GM21381 (cell line): Measurements from ENCODE around the gene FOXL3.
"Not testable (repeated sequence)": the region's sequence is repeated elsewhere in the genome, so short reads cannot be mapped to it uniquely, and the experiment has no call there.

Experiments
- ATAC-seq: cut with Tn5 transposase; IDR thresholded peaks from one replicate; pipeline ENCODE4 v1.9.1; 2021; ENCODE audit warnings: mild to moderate bottlenecking, moderate library complexity; ENCODE audit not compliant: unreplicated experiment

The FOXL3 gene

DNA sequence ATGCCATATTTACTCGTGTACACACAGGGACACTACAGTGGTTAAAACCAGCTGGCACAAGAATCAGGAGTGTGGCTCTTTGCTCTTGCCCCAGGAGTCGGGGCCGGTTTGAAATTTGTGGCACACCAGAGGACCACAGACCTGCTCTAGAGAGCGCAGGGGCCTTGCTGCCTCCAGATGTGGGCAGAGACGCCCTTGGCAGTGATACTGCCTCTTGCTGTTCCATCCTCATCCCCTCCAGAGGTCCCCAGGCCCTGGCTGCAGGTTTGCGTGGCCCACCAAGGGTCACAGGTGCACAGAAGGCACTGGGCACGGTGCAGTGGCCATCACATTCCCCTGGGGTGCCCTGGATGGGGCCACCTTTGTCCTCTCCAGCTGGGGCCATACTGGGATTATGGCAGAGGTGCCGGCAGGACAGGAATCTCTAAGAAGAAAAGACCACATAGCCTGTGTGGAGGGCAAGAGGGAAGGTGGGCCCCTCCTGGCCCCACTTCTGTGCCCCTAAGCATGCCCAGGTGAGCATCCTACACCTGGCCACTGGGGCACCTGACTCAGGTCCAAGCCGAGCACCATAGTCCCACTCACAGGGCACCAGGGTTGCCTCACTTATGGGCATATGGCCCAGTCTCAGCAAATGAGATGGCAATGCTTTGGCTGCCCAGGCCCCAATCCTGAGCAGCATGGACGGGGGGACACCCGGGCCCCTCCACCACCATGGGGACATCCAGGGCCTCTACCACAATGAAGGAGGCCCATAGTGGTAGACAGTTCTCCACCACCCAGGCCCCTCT lies 45.6 kb downstream of the FOXL3 start:
- ATAC-seq = no peak

DNA sequence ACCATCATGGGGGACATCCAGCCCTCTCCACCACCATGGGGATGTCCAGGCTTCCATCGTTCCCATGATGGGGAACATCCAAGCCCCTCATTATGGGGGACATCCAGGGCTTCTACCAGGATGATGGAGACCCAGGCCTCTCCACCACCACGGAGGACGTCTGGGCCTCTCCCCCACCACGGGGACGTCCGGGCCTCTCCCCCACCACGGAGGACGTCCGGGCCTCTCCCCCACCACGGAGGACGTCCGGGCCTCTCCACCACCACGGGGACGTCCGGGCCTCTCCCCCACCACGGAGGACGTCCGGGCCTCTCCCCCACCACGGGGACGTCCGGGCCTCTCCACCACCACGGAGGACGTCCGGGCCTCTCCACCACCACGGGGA lies 46.2 kb downstream of the FOXL3 start:
- not testable (repeated sequence) for ATAC-seq

DNA sequence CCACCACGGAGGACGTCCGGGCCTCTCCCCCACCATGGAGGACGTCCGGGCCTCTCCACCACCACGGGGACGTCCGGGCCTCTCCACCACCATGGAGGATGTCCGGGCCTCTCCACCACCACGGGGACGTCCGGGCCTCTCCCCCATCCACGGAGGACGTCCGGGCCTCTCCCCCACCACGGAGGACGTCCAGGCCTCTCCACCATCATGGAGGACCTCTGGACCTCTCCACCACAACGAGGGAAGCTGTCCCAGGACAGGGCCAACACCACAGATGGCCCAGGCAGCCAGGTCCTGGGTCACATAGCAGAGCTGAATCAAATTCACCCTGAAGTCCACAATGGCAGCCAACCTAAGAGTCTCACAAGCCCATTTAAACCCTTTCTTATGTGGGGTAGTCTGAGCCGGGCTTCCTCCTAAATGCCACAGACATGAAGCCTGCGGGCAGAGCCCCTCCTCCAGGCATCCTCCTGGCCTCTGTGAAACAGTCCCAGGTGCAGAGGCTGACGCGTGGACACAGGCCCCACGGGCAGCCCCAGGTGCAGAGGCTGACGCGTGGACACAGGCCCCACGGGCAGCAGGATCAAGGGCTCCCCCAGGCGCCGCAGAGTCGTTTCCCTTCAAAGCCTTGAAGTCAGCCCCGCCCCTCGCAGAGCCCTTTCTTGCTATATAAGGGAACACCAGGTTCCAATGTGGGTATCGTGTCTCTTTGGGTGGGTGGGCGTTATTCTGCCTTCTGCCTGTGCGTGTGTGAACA lies 47.0 kb downstream of the FOXL3 start:
- no peak for ATAC-seq

DNA sequence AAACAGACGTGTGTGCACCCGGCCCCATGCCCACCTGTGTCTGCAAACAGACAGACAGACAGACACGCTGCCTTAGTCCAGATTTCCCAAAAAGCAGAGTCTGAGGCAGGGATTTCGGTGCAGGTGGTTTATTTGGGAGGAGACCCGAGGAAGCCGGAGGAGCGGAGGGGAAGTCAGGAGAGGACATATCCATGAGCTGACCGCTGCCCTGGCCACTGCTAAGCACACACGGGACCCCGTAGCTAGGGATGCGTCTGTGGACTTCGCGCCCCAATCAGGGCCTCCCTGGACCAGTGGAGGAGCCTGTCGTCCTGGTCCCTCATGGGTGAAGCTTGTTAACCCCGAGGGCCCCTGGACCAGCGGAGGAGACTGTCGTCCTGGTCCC lies 47.6 kb downstream of the FOXL3 start:
- no peak for ATAC-seq

DNA sequence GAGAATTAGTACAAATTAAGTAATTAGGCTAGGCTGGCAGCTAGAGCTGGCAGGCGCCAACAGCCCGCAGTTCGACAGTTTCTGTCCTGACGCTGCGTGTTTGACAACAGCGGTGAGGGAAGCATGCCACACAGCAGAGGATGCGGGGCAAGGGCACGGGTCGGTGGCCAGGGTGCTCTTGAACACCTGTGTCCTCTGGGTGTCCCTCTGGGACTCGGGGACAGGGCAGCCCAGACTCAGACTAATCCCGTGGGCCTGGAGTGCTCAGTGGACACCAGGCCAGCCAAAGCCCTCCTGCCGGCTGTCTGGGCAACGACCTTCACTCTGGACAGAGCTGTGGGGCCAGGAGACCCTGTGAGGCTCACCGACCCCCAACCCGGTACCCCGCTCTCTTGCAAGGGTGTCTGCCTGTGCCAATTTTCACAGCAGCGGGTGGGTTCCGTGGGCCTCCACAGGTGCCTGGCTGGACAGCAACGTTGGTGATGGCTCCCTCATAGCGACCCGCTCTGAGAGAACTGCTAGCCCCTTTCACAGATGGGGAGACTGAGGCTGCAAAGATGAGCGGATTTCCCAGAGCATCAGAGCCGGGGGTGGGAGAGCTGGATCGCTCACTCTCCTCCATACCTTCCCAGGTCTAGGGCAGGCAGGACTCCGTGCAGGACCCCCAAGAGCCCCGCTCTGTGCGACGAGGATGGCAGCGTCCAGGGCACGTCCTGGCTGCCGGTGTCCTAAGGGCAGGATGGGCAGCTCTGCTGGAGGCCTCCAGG lies 48.5 kb downstream of the FOXL3 start:
- no peak for ATAC-seq

DNA sequence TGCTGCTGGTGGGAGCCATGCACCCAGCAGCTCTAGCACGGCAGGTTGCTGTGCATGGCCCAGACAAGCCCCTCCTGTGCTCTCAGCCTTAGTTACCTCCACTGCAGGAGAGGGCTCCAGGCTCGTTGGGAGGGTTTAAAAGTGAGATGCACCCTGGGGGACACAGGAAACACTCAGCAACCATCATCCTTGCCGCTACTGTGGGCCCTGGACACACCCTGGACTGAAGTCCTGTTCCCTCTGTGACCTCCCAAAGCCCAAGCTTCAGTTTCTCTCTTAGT lies 49.0 kb downstream of the FOXL3 start:
- ATAC-seq = no peak

DNA sequence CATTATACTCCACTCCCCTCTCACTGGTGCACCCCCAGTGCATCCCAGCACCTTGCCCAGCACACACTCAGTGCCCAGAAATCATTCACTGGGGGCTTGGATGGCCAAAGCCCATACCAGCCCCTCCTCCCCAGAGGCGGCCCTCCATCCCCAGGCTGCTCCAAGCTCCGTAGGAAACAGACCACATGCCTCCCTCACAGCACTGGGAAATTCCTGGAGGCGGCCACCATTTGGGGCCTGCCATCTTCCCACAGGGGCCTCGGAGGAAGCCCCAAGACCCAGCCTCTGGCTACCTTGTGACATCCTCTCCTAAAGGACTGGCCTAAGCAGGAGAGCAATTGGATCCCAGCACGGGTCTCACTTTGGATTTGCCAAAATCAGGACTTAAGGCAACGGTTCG lies 49.7 kb downstream of the FOXL3 start:
- ATAC-seq = no peak

DNA sequence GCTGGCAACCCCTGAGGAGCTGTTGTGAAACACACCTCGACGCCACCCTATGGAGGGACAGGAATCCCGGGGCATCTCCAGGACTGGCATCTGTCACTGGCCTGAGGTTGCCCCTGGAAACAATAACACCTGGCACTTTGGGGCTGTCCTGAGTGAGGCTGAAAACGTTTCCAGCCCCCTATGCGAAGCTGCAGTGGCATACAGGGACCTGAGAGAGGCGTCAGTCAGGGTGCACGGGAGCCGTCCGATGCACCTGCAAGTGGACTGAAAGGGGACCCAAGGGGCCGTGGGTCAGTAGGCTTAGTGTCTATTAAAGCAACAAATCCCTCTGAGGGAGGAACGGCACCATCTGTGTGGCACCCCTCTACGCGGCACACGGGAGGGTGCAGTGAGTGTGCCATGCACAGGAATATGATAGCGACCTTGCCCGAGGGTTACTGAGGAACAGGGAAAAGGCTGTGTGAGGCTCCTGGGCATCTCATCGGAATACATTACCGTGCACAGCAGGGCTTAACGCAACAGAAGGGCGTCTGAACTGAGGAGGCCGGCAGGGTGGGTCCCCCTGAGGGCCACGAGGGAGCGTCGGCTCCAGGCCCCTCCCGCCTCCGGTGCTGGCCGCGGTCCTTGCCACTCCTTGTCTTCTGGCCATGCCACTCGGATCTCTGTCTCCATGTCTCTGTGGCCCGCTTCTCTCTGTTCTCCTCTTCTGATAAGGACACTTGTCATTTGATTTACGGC lies 50.4 kb downstream of the FOXL3 start:
- no peak for ATAC-seq
